Panc1 (cell line): ENCODE data around the gene PCDH1.

Experiments used
- CTCF ChIP-seq: fragments of 450-650 bp; IDR thresholded peaks from 2 replicates; pipeline ENCODE4 v1.5.1; 2017; ENCODE audit warnings: mild to moderate bottlenecking
- TCF7L2 ChIP-seq: IDR thresholded peaks from 2 replicates; pipeline ENCODE4 v1.6.1; 2011; ENCODE audit warnings: mild to moderate bottlenecking, low read depth, low read length, inconsistent platforms

DNA sequence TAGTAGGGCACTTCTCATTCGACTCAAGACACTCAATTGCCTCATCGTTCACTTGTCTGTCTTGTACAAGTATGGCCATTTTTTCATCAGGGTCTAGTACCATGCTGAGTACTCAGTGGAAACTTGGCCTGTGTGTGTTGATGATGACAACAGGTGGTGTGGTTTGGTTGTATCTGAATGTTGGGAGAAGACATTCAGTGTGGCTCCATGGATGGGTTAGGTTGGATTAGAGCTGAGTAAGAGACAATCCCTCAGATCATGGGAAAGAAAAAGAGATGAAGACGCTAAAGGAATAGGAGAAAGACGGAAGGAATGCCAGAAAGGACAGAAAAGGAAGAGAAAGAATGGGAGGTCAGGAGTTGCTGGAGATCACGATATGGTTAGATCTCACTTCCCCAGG is 17.0 kb downstream of the PCDH1 start:
- no peak for TF ChIP-seq CTCF
- no peak for TF ChIP-seq TCF7L2
